Measurements from ENCODE around the gene MSH4. TPM values are rescaled to one million over a fixed set of nuclear protein-coding genes. Genes with fewer than 3 reads are reported as not detected.
"Not testable (repeated sequence)": the region's sequence is repeated elsewhere in the genome, so short reads cannot be mapped to it uniquely, and the experiment has no call there.

MSH4 gene
- total and polyA plus RNA-seq, 5 experiments from 2014 or later: 0.86 to 1.0 TPM; not detected in 3

- ATAC-seq (no peak), DNase-seq (no peak)
- H3K4me1 Mint-ChIP-seq: no peaks in the 10 kb centered on the region
- H3K4me3 Mint-ChIP-seq: no peak overlapping the region
- peaks cover 0 to 8% (median 2%) of the 10 kb centered on the region in 9 donors for H3K9me3 Mint-ChIP-seq
- peaks cover 0 to 11% (median 7%) of the 10 kb centered on the region in 3 donors for H3K36me3 Mint-ChIP-seq
- H3K27me3 Mint-ChIP-seq: peaks cover 0 to 11% (median 2%) of the 10 kb centered on the region in 5 donors
- POLR2A ChIA-PET: no interaction called here
- no peak overlapping the region for H3K27ac Mint-ChIP-seq
Observed at GRCh38 chr1:75870951-75871350, 74.3 kb downstream of the MSH4 start.

- DNase-seq: no peak
- Mint-ChIP-seq H3K4me3 (no peak overlapping the region), H3K36me3 (no peaks in the 10 kb centered on the region), H3K27ac (no peak overlapping the region), H3K9me3 (no peaks in the 10 kb centered on the region), H3K27me3 (peaks cover 0 to 4% (median 0%) of the 10 kb centered on the region in 5 donors), H3K4me1 (no peaks in the 10 kb centered on the region)
- no peak for ATAC-seq
- POLR2A ChIA-PET: no interaction called here
Observed at GRCh38 chr1:75879985-75880384, 83.3 kb downstream of the MSH4 start.

- no peak for ATAC-seq
- H3K4me1 Mint-ChIP-seq: no peaks in the 10 kb centered on the region
- no peak for DNase-seq
- H3K27ac Mint-ChIP-seq: no peak overlapping the region
- no peaks in the 10 kb centered on the region for H3K27me3 Mint-ChIP-seq
- POLR2A ChIA-PET: no interaction called here
- peaks cover 0 to 5% (median 0%) of the 10 kb centered on the region in 9 donors for H3K9me3 Mint-ChIP-seq
- H3K4me3 Mint-ChIP-seq: no peak overlapping the region
- no peaks in the 10 kb centered on the region for H3K36me3 Mint-ChIP-seq
Observed at GRCh38 chr1:75884437-75884836, 87.8 kb downstream of the MSH4 start.

GRCh38 chr1:75901371-75901770 is 104.7 kb downstream of the MSH4 start:
- POLR2A ChIA-PET: no interaction called here
- Mint-ChIP-seq H3K4me3 (no peak overlapping the region), H3K27ac (no peak overlapping the region), H3K36me3 (no peaks in the 10 kb centered on the region), H3K4me1 (no peaks in the 10 kb centered on the region), H3K27me3 (peaks cover 0 to 3% (median 2%) of the 10 kb centered on the region in 5 donors), H3K9me3 (peaks cover 0 to 4% (median 0%) of the 10 kb centered on the region in 9 donors)
- ATAC-seq (no peak), DNase-seq (no peak)

GRCh38 chr1:75908717-75909152 is 112.1 kb downstream of the MSH4 start:
- Mint-ChIP-seq H3K4me1 (no peaks in the 10 kb centered on the region), H3K27ac (no peak overlapping the region), H3K9me3 (peaks cover 0 to 32% (median 10%) of the 10 kb centered on the region in 9 donors), H3K4me3 (no peak overlapping the region), H3K27me3 (peaks cover 0 to 21% (median 2%) of the 10 kb centered on the region in 5 donors), H3K36me3 (peaks cover 0 to 30% (median 17%) of the 10 kb centered on the region in 3 donors)
- DNase-seq (no peak), ATAC-seq (no peak)
- POLR2A ChIA-PET: no interaction called here

- Mint-ChIP-seq H3K36me3 (peaks cover 0 to 4% (median 0%) of the 10 kb centered on the region in 3 donors), H3K27ac (no peak overlapping the region), H3K9me3 (no peaks in the 10 kb centered on the region), H3K4me1 (no peaks in the 10 kb centered on the region), H3K27me3 (peaks cover 1 to 13% (median 11%) of the 10 kb centered on the region in 5 donors), H3K4me3 (no peak overlapping the region)
- DNase-seq: peak in 1 of 10 donors; percentile 0
- POLR2A ChIA-PET: no interaction called here
- peak in 1 of 2 donors; percentile 20 for ATAC-seq
Observed at GRCh38 chr1:75916834-75917233, 120.2 kb downstream of the MSH4 start.

- POLR2A ChIA-PET: no interaction called here
- Mint-ChIP-seq H3K27me3 (peaks cover 0 to 17% (median 4%) of the 10 kb centered on the region in 5 donors), H3K9me3 (no peaks in the 10 kb centered on the region), H3K4me1 (no peaks in the 10 kb centered on the region), H3K4me3 (no peak overlapping the region), H3K27ac (no peak overlapping the region), H3K36me3 (peaks cover 0 to 5% (median 0%) of the 10 kb centered on the region in 3 donors)
- DNase-seq (no peak), ATAC-seq (no peak)
Observed at GRCh38 chr1:75922698-75923097, 126.0 kb downstream of the MSH4 start.

- DNase-seq (no peak), ATAC-seq (no peak)
- Mint-ChIP-seq H3K36me3 (peaks cover 0 to 5% (median 0%) of the 10 kb centered on the region in 3 donors), H3K4me3 (no peak within 1 kb of the TSS), H3K27ac (no peak within 1 kb of the TSS), H3K9me3 (peaks cover 0 to 2% (median 0%) of the 10 kb centered on the region in 9 donors), H3K27me3 (peaks cover 2 to 27% (median 6%) of the 10 kb centered on the region in 5 donors), H3K4me1 (no peaks in the 10 kb centered on the region)
- POLR2A ChIA-PET: no interaction called here
Observed at GRCh38 chr1:75932304-75932703, 135.6 kb downstream of the MSH4 start, which contains the start of gene ASB17. Gene ASB17 (minus strand): TSS chr1:75932404. CDS start chr1:75932291, 113 bp downstream.

- no peaks in the 10 kb centered on the region for H3K4me1 Mint-ChIP-seq
- peaks cover 0 to 9% (median 0%) of the 10 kb centered on the region in 9 donors for H3K9me3 Mint-ChIP-seq
- peaks cover 0 to 1% (median 0%) of the 10 kb centered on the region in 5 donors for H3K27me3 Mint-ChIP-seq
- H3K27ac Mint-ChIP-seq: no peak overlapping the region
- POLR2A ChIA-PET: no interaction called here
- peaks cover 0 to 4% (median 0%) of the 10 kb centered on the region in 3 donors for H3K36me3 Mint-ChIP-seq
- no peak overlapping the region for H3K4me3 Mint-ChIP-seq
- ATAC-seq: no peak
- no peak for DNase-seq
Observed at GRCh38 chr1:75937034-75937433, 140.4 kb downstream of the MSH4 start.

GRCh38 chr1:75943037-75943436 is 146.4 kb downstream of the MSH4 start:
- H3K27me3 Mint-ChIP-seq, ATAC-seq, DNase-seq, H3K4me3 Mint-ChIP-seq, H3K27ac Mint-ChIP-seq, H3K4me1 Mint-ChIP-seq, POLR2A ChIA-PET: not testable (repeated sequence)
- Mint-ChIP-seq H3K9me3 (peaks cover 10 to 33% (median 27%) of the 10 kb centered on the region in 9 donors), H3K36me3 (peaks cover 3 to 11% (median 11%) of the 10 kb centered on the region in 3 donors)

GRCh38 chr1:75950176-75950575 is 153.5 kb downstream of the MSH4 start:
- Mint-ChIP-seq H3K4me1 (no peaks in the 10 kb centered on the region), H3K4me3 (no peak overlapping the region), H3K9me3 (peaks cover 8 to 19% (median 12%) of the 10 kb centered on the region in 9 donors), H3K27ac (no peak overlapping the region), H3K36me3 (peaks cover 0 to 5% (median 5%) of the 10 kb centered on the region in 3 donors), H3K27me3 (peaks cover 0 to 6% (median 1%) of the 10 kb centered on the region in 5 donors)
- POLR2A ChIA-PET: no interaction called here
- DNase-seq: no peak
- ATAC-seq: no peak

GRCh38 chr1:75952016-75952415 is 155.3 kb downstream of the MSH4 start:
- no peaks in the 10 kb centered on the region for H3K4me1 Mint-ChIP-seq
- H3K9me3 Mint-ChIP-seq: peaks cover 0 to 4% (median 0%) of the 10 kb centered on the region in 9 donors
- H3K4me3 Mint-ChIP-seq: no peak overlapping the region
- POLR2A ChIA-PET: no interaction called here
- H3K27me3 Mint-ChIP-seq: peaks cover 0 to 2% (median 0%) of the 10 kb centered on the region in 5 donors
- H3K36me3 Mint-ChIP-seq: no peaks in the 10 kb centered on the region
- H3K27ac Mint-ChIP-seq: no peak overlapping the region
- no peak for DNase-seq
- ATAC-seq: no peak

GRCh38 chr1:75953461-75953860 is 156.8 kb downstream of the MSH4 start:
- POLR2A ChIA-PET: no interaction called here
- Mint-ChIP-seq H3K9me3 (peaks cover 0 to 3% (median 0%) of the 10 kb centered on the region in 9 donors), H3K4me3 (no peak overlapping the region), H3K27me3 (peaks cover 0 to 1% (median 0%) of the 10 kb centered on the region in 5 donors), H3K27ac (no peak overlapping the region), H3K36me3 (no peaks in the 10 kb centered on the region), H3K4me1 (no peaks in the 10 kb centered on the region)
- no peak for DNase-seq
- no peak for ATAC-seq

GRCh38 chr1:75954586-75954985 is 157.9 kb downstream of the MSH4 start:
- Mint-ChIP-seq H3K27me3 (no peaks in the 10 kb centered on the region), H3K4me1 (no peaks in the 10 kb centered on the region), H3K27ac (no peak overlapping the region), H3K9me3 (no peaks in the 10 kb centered on the region), H3K36me3 (no peaks in the 10 kb centered on the region), H3K4me3 (no peak overlapping the region)
- ATAC-seq (no peak), DNase-seq (no peak)
- POLR2A ChIA-PET: no interaction called here
